Astrocyte of the cerebellum (primary cell): Measurements from ENCODE around the gene TENM4.

Source experiments
- DNase-seq: peaks from one replicate; pipeline ENCODE4 v3.0.0-alpha.2; 2011; ENCODE audit warnings: low read depth
- H3K4me3 ChIP-seq: 2 replicates; pipeline ENCODE4 v1.5.1; 2011; ENCODE audit warnings: mild to moderate bottlenecking, low read depth, low read length, moderate library complexity
- in situ Hi-C: cut with HindIII; loops from 2 replicates; pipeline ENCODE4 v1.10.0; 2017; ENCODE audit warnings: low sequenced_read_pairs
- TF ChIP-seq, protein P1 (sequence below): IDR thresholded peaks from 2 replicates; pipeline ENCODE4 v1.5.1; 2012; ENCODE audit warnings: low read length, low read depth, moderate library complexity, mild to moderate bottlenecking; ENCODE audit errors: missing control alignments

TENM4 gene

DNA sequence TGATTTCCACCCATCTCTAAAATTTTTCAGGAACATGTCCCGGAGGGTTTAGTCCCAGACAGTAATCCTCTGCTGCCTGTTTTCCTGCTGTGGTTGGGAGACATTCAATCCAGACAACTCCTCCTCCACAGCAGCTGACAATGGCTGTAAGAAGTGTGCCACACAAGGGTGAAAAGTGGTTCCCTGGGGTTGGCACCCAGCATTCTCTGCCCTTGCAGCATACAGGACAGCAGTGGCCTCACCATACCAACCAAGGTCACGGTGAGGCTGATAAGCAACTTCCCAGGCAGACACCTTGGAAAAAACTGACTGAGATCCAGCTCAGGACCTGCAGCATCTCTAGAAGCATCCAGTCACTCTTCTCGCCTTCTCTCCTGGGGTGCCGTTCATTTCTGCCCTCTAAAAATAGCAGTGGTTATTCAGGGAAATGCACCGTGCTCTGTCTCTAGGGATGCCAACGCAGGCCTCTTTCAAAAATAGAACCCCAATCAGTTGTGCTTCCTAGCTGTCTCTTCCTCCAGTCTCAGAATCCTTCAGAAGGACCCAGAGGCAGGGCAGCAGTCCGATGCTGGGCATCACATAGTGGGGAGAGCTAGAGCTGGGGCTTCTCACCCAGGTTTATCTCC is 241.0 kb downstream of the TENM4 start:
- TF ChIP-seq, protein P1, sequence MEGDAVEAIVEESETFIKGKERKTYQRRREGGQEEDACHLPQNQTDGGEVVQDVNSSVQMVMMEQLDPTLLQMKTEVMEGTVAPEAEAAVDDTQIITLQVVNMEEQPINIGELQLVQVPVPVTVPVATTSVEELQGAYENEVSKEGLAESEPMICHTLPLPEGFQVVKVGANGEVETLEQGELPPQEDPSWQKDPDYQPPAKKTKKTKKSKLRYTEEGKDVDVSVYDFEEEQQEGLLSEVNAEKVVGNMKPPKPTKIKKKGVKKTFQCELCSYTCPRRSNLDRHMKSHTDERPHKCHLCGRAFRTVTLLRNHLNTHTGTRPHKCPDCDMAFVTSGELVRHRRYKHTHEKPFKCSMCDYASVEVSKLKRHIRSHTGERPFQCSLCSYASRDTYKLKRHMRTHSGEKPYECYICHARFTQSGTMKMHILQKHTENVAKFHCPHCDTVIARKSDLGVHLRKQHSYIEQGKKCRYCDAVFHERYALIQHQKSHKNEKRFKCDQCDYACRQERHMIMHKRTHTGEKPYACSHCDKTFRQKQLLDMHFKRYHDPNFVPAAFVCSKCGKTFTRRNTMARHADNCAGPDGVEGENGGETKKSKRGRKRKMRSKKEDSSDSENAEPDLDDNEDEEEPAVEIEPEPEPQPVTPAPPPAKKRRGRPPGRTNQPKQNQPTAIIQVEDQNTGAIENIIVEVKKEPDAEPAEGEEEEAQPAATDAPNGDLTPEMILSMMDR, result no peak
- DNase-seq, result no peak
- in situ Hi-C loops, result no loop called here
- no peak overlapping the region for H3K4me3 ChIP-seq

DNA sequence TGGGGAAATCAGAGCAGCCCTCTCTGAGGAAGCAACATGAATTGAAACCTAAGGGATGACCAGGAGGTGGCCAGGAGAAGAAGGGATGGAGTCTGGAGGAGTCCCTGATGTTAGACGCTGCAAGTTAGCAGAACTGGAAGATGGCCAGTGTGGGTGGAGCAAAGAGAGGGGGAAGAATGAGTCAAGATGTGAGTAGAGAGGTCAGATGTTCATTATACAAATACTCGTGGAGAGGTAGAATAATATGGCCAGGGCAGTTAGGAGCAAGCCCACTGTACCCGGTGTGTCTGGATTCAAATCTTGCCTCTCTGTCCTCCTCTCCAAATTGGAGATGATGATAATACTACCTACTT is 242.0 kb downstream of the TENM4 start:
- in situ Hi-C loops, result no loop called here
- TF ChIP-seq, protein P1, result no peak
- DNase-seq, result no peak
- H3K4me3 ChIP-seq, result no peak overlapping the region

DNA sequence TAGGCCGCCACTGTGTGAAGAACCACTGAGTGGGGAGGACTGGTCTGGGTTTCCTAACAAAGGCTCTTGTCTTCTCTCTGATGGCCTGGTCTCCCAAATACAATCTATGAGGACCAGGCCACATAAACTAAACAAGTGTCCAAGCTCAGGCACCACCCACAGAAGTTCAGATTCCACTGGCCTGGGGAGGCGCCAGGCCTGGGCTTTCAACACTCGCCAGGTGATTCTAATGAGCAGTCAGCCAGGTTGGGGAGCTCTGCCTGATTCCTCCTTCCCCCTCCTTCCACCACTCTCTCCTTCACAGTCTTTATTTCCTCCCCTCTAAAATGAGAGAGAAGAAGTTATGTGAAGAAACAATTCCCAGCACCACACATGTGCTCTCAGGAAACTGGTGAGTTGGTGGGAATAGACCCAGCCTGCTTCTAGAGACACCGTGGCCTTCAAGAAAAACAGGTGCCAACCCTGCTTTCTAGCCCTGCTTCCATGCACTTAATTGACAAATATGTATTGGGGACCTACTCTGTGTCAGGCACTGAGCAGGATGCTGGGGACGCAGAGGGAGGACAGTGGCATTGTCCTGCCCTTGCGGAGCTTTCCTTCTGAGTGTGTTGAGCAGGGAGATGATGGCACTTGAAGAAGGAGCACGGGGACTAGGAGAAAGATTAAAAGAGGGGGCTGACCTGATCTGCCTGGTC is 242.5 kb downstream of the TENM4 start:
- no peak for DNase-seq
- TF ChIP-seq, protein P1, result no peak
- in situ Hi-C loops, result no loop called here
- no peak overlapping the region for H3K4me3 ChIP-seq

DNA sequence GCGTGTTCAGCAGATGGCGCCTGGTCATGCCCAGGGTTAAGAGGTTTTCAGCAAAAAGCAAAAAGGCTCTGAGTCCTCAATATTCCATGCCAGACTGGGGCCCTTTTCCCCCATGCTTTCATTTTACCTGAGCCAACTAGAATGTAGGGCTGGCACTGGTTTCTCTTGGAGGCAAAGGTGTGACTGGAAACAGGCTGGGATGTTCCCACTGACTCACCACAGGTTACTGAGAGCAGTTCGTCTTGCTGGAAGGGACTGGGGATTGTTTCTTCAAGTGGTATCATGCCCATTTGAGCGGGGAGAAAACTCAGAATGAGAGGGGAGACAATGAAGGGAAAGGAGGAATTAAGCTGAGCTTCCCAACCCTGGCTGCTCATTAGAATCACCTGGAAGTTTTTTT is 243.9 kb downstream of the TENM4 start:
- no peak for DNase-seq
- in situ Hi-C loops, result no loop called here
- TF ChIP-seq, protein P1, result no peak
- no peak overlapping the region for H3K4me3 ChIP-seq

DNA sequence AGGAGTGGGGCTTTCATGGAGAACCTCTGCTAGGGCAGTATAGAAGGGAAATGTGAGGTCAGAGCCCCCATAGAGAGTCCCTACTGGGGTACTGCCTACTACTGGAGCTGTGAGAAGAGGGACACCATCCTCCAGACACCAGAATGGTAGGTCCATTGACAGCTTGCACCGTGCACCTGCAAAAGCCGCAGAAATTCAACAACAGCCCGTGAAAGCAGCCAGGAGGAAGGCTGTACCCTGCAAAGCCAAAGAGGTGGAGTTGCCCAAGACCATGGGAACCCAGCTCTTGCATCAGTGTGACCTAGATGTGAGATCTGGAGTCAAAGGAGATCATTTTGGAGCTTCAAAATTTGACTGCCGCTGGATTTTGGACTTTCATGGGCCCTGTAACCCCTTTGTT is 245.6 kb downstream of the TENM4 start:
- in situ Hi-C loops, result no loop called here
- DNase-seq, result no peak
- TF ChIP-seq, protein P1, result no peak
- H3K4me3 ChIP-seq, result no peak overlapping the region

DNA sequence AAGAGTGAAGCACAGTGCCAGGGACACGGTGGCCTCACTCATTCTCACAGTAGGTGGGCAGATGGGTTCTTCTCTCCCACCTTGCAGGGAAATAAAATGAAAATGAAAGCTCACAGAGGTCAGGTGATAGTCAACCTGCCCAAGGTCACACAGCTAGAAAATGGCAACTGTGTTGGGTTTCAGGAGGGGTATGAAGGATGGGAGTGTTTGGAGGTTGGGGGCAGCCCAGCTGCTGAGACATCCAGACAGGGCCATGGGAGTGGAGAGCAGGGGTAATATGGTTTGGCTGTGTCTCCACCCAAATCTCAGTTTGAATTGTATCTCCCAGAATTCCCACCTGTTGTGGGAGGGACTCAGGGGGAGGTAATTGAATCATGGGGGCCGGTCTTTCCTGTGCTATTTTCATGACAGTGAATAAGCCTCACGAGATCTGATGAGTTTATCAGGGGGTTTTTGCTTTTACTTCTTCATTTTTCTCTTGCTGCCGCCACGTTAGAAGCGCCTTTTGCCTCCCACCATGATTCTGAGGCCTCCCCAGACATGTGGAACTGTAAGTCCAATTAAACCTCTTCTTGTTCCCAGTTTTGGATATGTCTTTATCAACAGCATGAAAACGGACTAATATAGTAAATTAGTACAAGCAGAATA is 247.0 kb downstream of the TENM4 start:
- DNase-seq, result no peak
- in situ Hi-C loops, result no loop called here
- no peak overlapping the region for H3K4me3 ChIP-seq
- TF ChIP-seq, protein P1, result no peak
